ENCODE measurements around the gene SIGLEC11.

GRCh38 chr19:50008532-50008931, 47.6 kb upstream of the SIGLEC11 start:
- TF ChIP-seq POLR2A (IDR thresholded peaks at IDR 0.05): no peak
- no peak for TF ChIP-seq CTCF (IDR thresholded peaks at IDR 0.05)
- TF ChIP-seq EP300 (IDR thresholded peaks at IDR 0.05): no peak
